Midbrain (tissue), 1 donor: ENCODE data around the gene TSPAN9.

Source experiments
- DNase-seq: peaks from one replicate; lab custom pipeline; 2025; lab: John Stamatoyannopoulos, UW

TSPAN9 gene

GRCh38 chr12:3316776-3317480, 239.7 kb downstream of the TSPAN9 start:
- no peak for DNase-seq

- no peak for DNase-seq
Measured at GRCh38 chr12:3317481-3317815, 240.3 kb downstream of the TSPAN9 start.

GRCh38 chr12:3317841-3318501, 240.8 kb downstream of the TSPAN9 start:
- no peak for DNase-seq

- no peak for DNase-seq
Measured at GRCh38 chr12:3319723-3320492, 242.7 kb downstream of the TSPAN9 start.

GRCh38 chr12:3320881-3321509, 243.8 kb downstream of the TSPAN9 start:
- DNase-seq, result no peak

GRCh38 chr12:3321881-3322280, 244.7 kb downstream of the TSPAN9 start:
- no peak for DNase-seq

GRCh38 chr12:3323002-3323685, 246.0 kb downstream of the TSPAN9 start:
- DNase-seq, result no peak

- DNase-seq, result no peak
Measured at GRCh38 chr12:3325736-3326135, 248.6 kb downstream of the TSPAN9 start.

GRCh38 chr12:3326156-3326849, 249.1 kb downstream of the TSPAN9 start:
- DNase-seq, result no peak

GRCh38 chr12:3326850-3327780, 249.9 kb downstream of the TSPAN9 start:
- no peak for DNase-seq

GRCh38 chr12:3328081-3328480, 250.9 kb downstream of the TSPAN9 start:
- DNase-seq, result no peak

- no peak for DNase-seq
Measured at GRCh38 chr12:3328571-3328970, 251.4 kb downstream of the TSPAN9 start.

- no peak for DNase-seq
Measured at GRCh38 chr12:3329361-3329760, 252.2 kb downstream of the TSPAN9 start.

- no peak for DNase-seq
Measured at GRCh38 chr12:3330976-3331510, 253.9 kb downstream of the TSPAN9 start.

- DNase-seq, result no peak
Measured at GRCh38 chr12:3332188-3332587, 255.0 kb downstream of the TSPAN9 start.

- DNase-seq, result no peak
Measured at GRCh38 chr12:3333583-3333982, 256.4 kb downstream of the TSPAN9 start.

GRCh38 chr12:3333991-3334391, 256.8 kb downstream of the TSPAN9 start:
- no peak for DNase-seq

- no peak for DNase-seq
Measured at GRCh38 chr12:3335078-3335487, 257.9 kb downstream of the TSPAN9 start.
